ENCODE data around the gene CXADR. TPM values are rescaled to one million over a fixed set of nuclear protein-coding genes. Genes with fewer than 3 reads are reported as not detected.

CXADR gene
- total RNA-seq, 1 experiment from 2014 or later = 21.7 TPM

- DNase-seq = peak; percentile 15 to 81
- H3K9me2 ChIP-seq (ENCODE audit: insufficient read depth) = no peaks in the 10 kb centered on the region
- TF ChIP-seq CTCF (conservative IDR thresholded peaks at IDR 0.05) (no peak), EZH2 (IDR thresholded peaks at IDR 0.05; ENCODE audit: low read depth) (no peak)
- no peaks in the 10 kb centered on the region for H3K27me3 ChIP-seq (ENCODE audit: insufficient read depth, low read depth)
- no peak overlapping the region for H3K4me3 ChIP-seq
- H3F3A ChIP-seq (ENCODE audit: insufficient read depth, low read depth) = peaks cover 18% of the 10 kb centered on the region
- H4K20me1 ChIP-seq (ENCODE audit: insufficient read depth) = no peaks in the 10 kb centered on the region
- H3K4me2 ChIP-seq = peak overlapping the region; percentile 45
- no peaks in the 10 kb centered on the region for H3K36me3 ChIP-seq (ENCODE audit: low read depth)
- peaks cover 39% of the 10 kb centered on the region for H3K4me1 ChIP-seq (replicated peaks; ENCODE audit: insufficient read depth)
- H3K79me2 ChIP-seq (ENCODE audit: low read depth) = no peaks in the 10 kb centered on the region
- CTCF ChIA-PET = interaction anchor here (0.6 to 0.7 kb wide), 3 partner anchors 183 to 1524 kb away, joined by 3 to 8 read pairs (median 6); no protein-coding TSS in a partner anchor
- intact Hi-C loops (cut with micrococcal nuclease; ENCODE audit: unreplicated experiment) = no loop called here
- no peak overlapping the region for H3K27ac ChIP-seq
- POLR2A ChIA-PET (ENCODE audit: unreplicated experiment) = no interaction called here
- H2AFZ ChIP-seq = no peak overlapping the region
- no TSS peak for BruUV-seq (replicated peaks)
- no peaks in the 10 kb centered on the region for H3K9me3 ChIP-seq (ENCODE audit: insufficient read depth, low read depth)
These were observed 21.0 kb upstream of the CXADR start for GRCh38 chr21:17491716-17492414.

GRCh38 chr21:17492415-17493168 is 20.3 kb upstream of the CXADR start:
- Histone ChIP-seq H3K4me2 (peak overlapping the region; percentile 45; the same call in 1 of the 2 replicates), H3K9me3 (ENCODE audit: insufficient read depth, low read depth) (no peaks in the 10 kb centered on the region), H3K27ac (no peak overlapping the region), H3K27me3 (ENCODE audit: insufficient read depth, low read depth) (no peaks in the 10 kb centered on the region), H3K4me1 (replicated peaks; ENCODE audit: insufficient read depth) (peaks cover 39% of the 10 kb centered on the region), H3K79me2 (ENCODE audit: low read depth) (no peaks in the 10 kb centered on the region), H2AFZ (no peak overlapping the region), H4K20me1 (ENCODE audit: insufficient read depth) (no peaks in the 10 kb centered on the region), H3K9me2 (ENCODE audit: insufficient read depth) (no peaks in the 10 kb centered on the region), H3F3A (ENCODE audit: insufficient read depth, low read depth) (peaks cover 18% of the 10 kb centered on the region), H3K36me3 (ENCODE audit: low read depth) (no peaks in the 10 kb centered on the region), H3K4me3 (no peak overlapping the region)
- POLR2A ChIA-PET (ENCODE audit: unreplicated experiment) = no interaction called here
- no TSS peak for BruUV-seq (replicated peaks)
- TF ChIP-seq CTCF (conservative IDR thresholded peaks at IDR 0.05) (no peak), EZH2 (IDR thresholded peaks at IDR 0.05; ENCODE audit: low read depth) (no peak)
- intact Hi-C loops (cut with micrococcal nuclease; ENCODE audit: unreplicated experiment) = no loop called here
- DNase-seq = peak in 1 of 2 experiments; percentile 35
- CTCF ChIA-PET = interaction anchor here (0.6 to 0.7 kb wide), 3 partner anchors 182 to 1525 kb away, joined by 3 to 8 read pairs (median 6); no protein-coding TSS in a partner anchor

- no peaks in the 10 kb centered on the region for H3K9me2 ChIP-seq (ENCODE audit: insufficient read depth)
- H3K36me3 ChIP-seq (ENCODE audit: low read depth) = no peaks in the 10 kb centered on the region
- no peak for DNase-seq
- no peak overlapping the region for H3K4me2 ChIP-seq
- H3K27ac ChIP-seq = no peak overlapping the region
- H3K4me1 ChIP-seq (replicated peaks; ENCODE audit: insufficient read depth) = peaks cover 47% of the 10 kb centered on the region
- no peaks in the 10 kb centered on the region for H3K27me3 ChIP-seq (ENCODE audit: insufficient read depth, low read depth)
- peaks cover 27% of the 10 kb centered on the region for H3F3A ChIP-seq (ENCODE audit: insufficient read depth, low read depth)
- POLR2A ChIA-PET (ENCODE audit: unreplicated experiment) = no interaction called here
- no TSS peak for BruUV-seq (replicated peaks)
- no peaks in the 10 kb centered on the region for H3K79me2 ChIP-seq (ENCODE audit: low read depth)
- no peak overlapping the region for H3K4me3 ChIP-seq
- no peaks in the 10 kb centered on the region for H4K20me1 ChIP-seq (ENCODE audit: insufficient read depth)
- no peak overlapping the region for H2AFZ ChIP-seq
- CTCF ChIA-PET = no interaction called here
- H3K9me3 ChIP-seq (ENCODE audit: insufficient read depth, low read depth) = no peaks in the 10 kb centered on the region
- intact Hi-C loops (cut with micrococcal nuclease; ENCODE audit: unreplicated experiment) = no loop called here
- TF ChIP-seq CTCF (conservative IDR thresholded peaks at IDR 0.05) = no peak
- TF ChIP-seq EZH2 (IDR thresholded peaks at IDR 0.05; ENCODE audit: low read depth) = no peak
These were observed 18.8 kb upstream of the CXADR start for GRCh38 chr21:17494051-17494450.

Measured in PC-9 (cell line).